Spinal cord (tissue), 10 donors: ENCODE measurements around the gene MINK1. TPM values are rescaled to one million over a fixed set of nuclear protein-coding genes. Genes with fewer than 3 reads are reported as not detected.

Source experiments
- DNase-seq, 6 donors: peaks; one replicate each; pipeline versions ENCODE4 v3.0.0 to v3.0.0-alpha.2; 2013 to 2015; ENCODE audit warnings: low spot score in 6 of 6, low read depth in 4 of 6
- H3K27ac ChIP-seq: one replicate; pipeline ENCODE4 v1.5.1; 2013; ENCODE audit warnings: low read depth, low read length, control low read depth
- H3K27me3 ChIP-seq: one replicate; pipeline ENCODE4 v1.6.1; 2013; ENCODE audit warnings: low read length; ENCODE audit not compliant: control insufficient read depth, insufficient read depth
- H3K36me3 ChIP-seq: one replicate; pipeline ENCODE4 v1.6.1; 2013; ENCODE audit warnings: low read length; ENCODE audit not compliant: control insufficient read depth, insufficient read depth
- H3K4me1 ChIP-seq: one replicate; pipeline ENCODE4 v1.6.1; 2013; ENCODE audit warnings: low read length; ENCODE audit not compliant: control insufficient read depth, insufficient read depth
- H3K4me3 ChIP-seq: one replicate; pipeline ENCODE4 v1.5.1; 2013; ENCODE audit warnings: low read depth, low read length, control low read depth
- H3K9me3 ChIP-seq: one replicate; pipeline ENCODE4 v1.6.1; 2013; ENCODE audit warnings: low read length; ENCODE audit not compliant: control insufficient read depth, insufficient read depth
- WGBS: methylation state at CpG from one replicate; pipeline ENCODE4 v1.1.5; 2013; ENCODE audit warnings: missing lambda C conversion rate; ENCODE audit not compliant: insufficient coverage; 5-methylcytosine and 5-hydroxymethylcytosine counted together
- polyA plus RNA-seq, 2 donors: library from polyadenylated mRNA; unstranded; fragments of 120-200 nt; gene quantifications; one replicate each; pipeline ENCODE4 v1.2.1, GENCODE V29; 2013; ENCODE audit not compliant: insufficient read length in 2 of 2
- total RNA-seq, 2 donors: library from RNA; depleted of rRNA in 1 of 2; stranded (reverse); fragments of 120-200 nt in 1 of 2; fragments of >200 nt in 1 of 2; gene quantifications; one replicate each; pipeline versions ENCODE4 v1.2.3 to v1.2.4, GENCODE V29; 2013 to 2014
- donor health status: healthy.

The MINK1 gene
- total and polyA plus RNA-seq, 4 donors: 33.5 to 86.2 (median 51.1) TPM

GRCh38 chr17:4790705-4791088 lies 42.4 kb upstream of the MINK1 start:
- H3K27ac ChIP-seq: peak overlapping the region; percentile 86
- peaks cover 17% of the 10 kb centered on the region for H3K27me3 ChIP-seq
- 76% methylated on average over 4 of the region's 7 CpGs for WGBS

GRCh38 chr17:4795168-4795567 lies 38.0 kb upstream of the MINK1 start:
- WGBS: no CpG with 5 or more reads among the region's 1 CpG
- Histone ChIP-seq H3K27me3 (no peaks in the 10 kb centered on the region), H3K4me1 (peaks cover 20% of the 10 kb centered on the region), H3K36me3 (peaks cover 23% of the 10 kb centered on the region), H3K9me3 (no peaks in the 10 kb centered on the region), H3K4me3 (no peak overlapping the region), H3K27ac (no peak overlapping the region)
- DNase-seq: no peak

More at GRCh38 chr17:4790705-4791088, 42.4 kb upstream of the MINK1 start:
- Histone ChIP-seq H3K9me3 (no peaks in the 10 kb centered on the region), H3K4me1 (peaks cover 47% of the 10 kb centered on the region), H3K4me3 (peak overlapping the region; percentile 66), H3K36me3 (peaks cover 6% of the 10 kb centered on the region)
- no peak for DNase-seq

- no peaks in the 10 kb centered on the region for H3K9me3 ChIP-seq
- peak overlapping the region; percentile 93 for H3K4me3 ChIP-seq
- H3K36me3 ChIP-seq: peaks cover 31% of the 10 kb centered on the region
- H3K4me1 ChIP-seq: peaks cover 11% of the 10 kb centered on the region
- peak in 2 of 6 donors; percentile 32 to 56 for DNase-seq
- WGBS: 0% methylated on average over 3 of the region's 7 CpGs
- H3K27me3 ChIP-seq: no peaks in the 10 kb centered on the region
- peak overlapping the region; percentile 76 for H3K27ac ChIP-seq
These were observed 36.6 kb upstream of the MINK1 start for GRCh38 chr17:4796552-4796920.

GRCh38 chr17:4800462-4801196 lies 32.5 kb upstream of the MINK1 start:
- no peak overlapping the region for H3K27ac ChIP-seq
- H3K27me3 ChIP-seq: no peaks in the 10 kb centered on the region
- H3K4me1 ChIP-seq: peaks cover 11% of the 10 kb centered on the region
- H3K4me3 ChIP-seq: no peak overlapping the region
- WGBS: 76% methylated on average over 8 of the region's 10 CpGs
- H3K36me3 ChIP-seq: peaks cover 35% of the 10 kb centered on the region
- DNase-seq: no peak
- no peaks in the 10 kb centered on the region for H3K9me3 ChIP-seq

GRCh38 chr17:4802228-4802627 lies 30.9 kb upstream of the MINK1 start, which contains the start of gene C17orf114:
TSS of gene C17orf114 (minus strand) at chr17:4802328.
- Histone ChIP-seq H3K4me3 (no peak within 1 kb of the TSS), H3K36me3 (peaks cover 32% of the 10 kb centered on the region), H3K27me3 (no peaks in the 10 kb centered on the region), H3K27ac (no peak within 1 kb of the TSS), H3K9me3 (no peaks in the 10 kb centered on the region), H3K4me1 (peaks cover 3% of the 10 kb centered on the region)
- 77% methylated on average over 5 of the region's 9 CpGs for WGBS
- DNase-seq: no peak

- 0% methylated on average over 11 of the region's 16 CpGs for WGBS
- H3K27me3 ChIP-seq: no peaks in the 10 kb centered on the region
- peak in 1 of 6 donors; percentile 16 for DNase-seq
These were observed 26.7 kb upstream of the MINK1 start for GRCh38 chr17:4806456-4806776.

GRCh38 chr17:4806777-4807604 lies 26.1 kb upstream of the MINK1 start, which contains the start of gene PLD2:
TSS of gene PLD2 (plus strand) at chr17:4807152. CDS start at chr17:4807773, 621 bp downstream.
- Histone ChIP-seq H3K9me3 (no peaks in the 10 kb centered on the region), H3K27me3 (no peaks in the 10 kb centered on the region), H3K27ac (peak within 1 kb of the TSS; percentile 15), H3K36me3 (peaks cover 36% of the 10 kb centered on the region), H3K4me3 (peak within 1 kb of the TSS; percentile 54), H3K4me1 (peaks cover 20% of the 10 kb centered on the region)
- WGBS: under 1% methylated on average over 102 of the region's 106 CpGs
- peak in 2 of 6 donors; percentile 74 to 91 for DNase-seq

More at GRCh38 chr17:4806456-4806776, 26.7 kb upstream of the MINK1 start:
- peaks cover 20% of the 10 kb centered on the region for H3K4me1 ChIP-seq
- H3K4me3 ChIP-seq: peak overlapping the region; percentile 46
- no peak overlapping the region for H3K27ac ChIP-seq
- H3K9me3 ChIP-seq: no peaks in the 10 kb centered on the region
- peaks cover 35% of the 10 kb centered on the region for H3K36me3 ChIP-seq

GRCh38 chr17:4807605-4808377 lies 25.3 kb upstream of the MINK1 start:
- Histone ChIP-seq H3K27me3 (no peaks in the 10 kb centered on the region), H3K36me3 (peaks cover 33% of the 10 kb centered on the region), H3K27ac (peak overlapping the region; percentile 15), H3K4me1 (peaks cover 20% of the 10 kb centered on the region), H3K4me3 (peak overlapping the region; percentile 54), H3K9me3 (no peaks in the 10 kb centered on the region)
- peak in 1 of 6 donors; percentile 20 for DNase-seq
- 32% methylated on average over 26 of the region's 32 CpGs for WGBS

GRCh38 chr17:4808378-4808767 lies 24.8 kb upstream of the MINK1 start:
- Histone ChIP-seq H3K27ac (peak overlapping the region; percentile 15), H3K9me3 (no peaks in the 10 kb centered on the region), H3K4me1 (peaks cover 20% of the 10 kb centered on the region), H3K36me3 (peaks cover 33% of the 10 kb centered on the region), H3K27me3 (no peaks in the 10 kb centered on the region), H3K4me3 (no peak overlapping the region)
- peak in 2 of 6 donors; percentile 79 to 92 for DNase-seq
- 44% methylated on average over 4 of the region's 6 CpGs for WGBS
